ENCODE results near the gene UPK3BL1.
"Not testable (repeated sequence)": the region's sequence is repeated elsewhere in the genome, so short reads cannot be mapped to it uniquely, and the experiment has no call there.

- TF ChIP-seq EZH2 (IDR thresholded peaks at IDR 0.05; ENCODE audit: low read length, missing control alignments); CTCF (conservative IDR thresholded peaks at IDR 0.05 in 1 of 2, IDR thresholded peaks at IDR 0.05 in 1 of 2; ENCODE audit: low read depth in 1 of 2, low read length in 2 of 2): not testable (repeated sequence)
These were observed 31.4 kb downstream of the UPK3BL1 start for GRCh38 chr7:102611013-102611674.

Measured in fibroblast of lung (primary cell).